Naive thymus-derived CD4-positive, alpha-beta T cell (primary cell): ENCODE results near the gene METTL26. TPM values are rescaled to one million over a fixed set of nuclear protein-coding genes. Genes with fewer than 3 reads are reported as not detected.

Experiments used
- ATAC-seq: fragments of 150-1000 bp; cut with Tn5 transposase; 2 replicates; pipeline ENCODE4 v1.10.0; 2021; ENCODE audit warnings: mild to moderate bottlenecking, moderate library complexity
- CTCF ChIA-PET: fragments of 350-600 bp; sonication (Branson Sonifier 250); formaldehyde crosslinking; loops from one replicate; lab custom pipeline; 2021; ENCODE audit warnings: antibody characterized with exemption; lab: Charles Lee
- POLR2A ChIA-PET: fragments of 350-600 bp; sonication (Branson Sonifier 250); formaldehyde crosslinking; loops from one replicate; lab custom pipeline; 2021; ENCODE audit warnings: antibody characterized with exemption, inconsistent platforms; lab: Charles Lee
- DNase-seq, 9 donors: peaks; one replicate each; pipeline versions ENCODE4 v3.0.0 to v3.0.0-alpha.2; 2020 to 2022; ENCODE audit warnings: mixed read lengths in 1 of 9
- H3K27ac ChIP-seq: one replicate; pipeline ENCODE4 v1.7.0; 2013; ENCODE audit warnings: mild to moderate bottlenecking, low read depth, low read length, moderate library complexity
- H3K27me3 ChIP-seq, 2 donors: one replicate each; pipeline ENCODE4 v1.7.0; 2013; ENCODE audit warnings: low read length in 2 of 2, mild to moderate bottlenecking in 2 of 2, moderate library complexity in 2 of 2; ENCODE audit not compliant: control insufficient read depth in 2 of 2, insufficient read depth in 2 of 2
- H3K36me3 ChIP-seq, 3 experiments: 1 replicate in 2 of 3; 2 replicates in 1 of 3; pipeline ENCODE4 v1.7.0; 2013; ENCODE audit warnings: low read length in 3 of 3, mild to moderate bottlenecking in 3 of 3, moderate library complexity in 1 of 3; ENCODE audit not compliant: insufficient read depth in 3 of 3, control insufficient read depth in 2 of 3
- H3K4me1 ChIP-seq, 2 donors: one replicate each; pipeline ENCODE4 v1.7.0; 2013; ENCODE audit warnings: low read length in 2 of 2, mild to moderate bottlenecking in 2 of 2, moderate library complexity in 1 of 2; ENCODE audit not compliant: control insufficient read depth in 2 of 2, insufficient read depth in 2 of 2
- H3K4me3 ChIP-seq: 2 replicates; pipeline ENCODE4 v1.7.0; 2013; ENCODE audit warnings: mild to moderate bottlenecking, low read length
- H3K9me3 ChIP-seq, 3 experiments: 1 replicate in 2 of 3; 2 replicates in 1 of 3; pipeline ENCODE4 v1.7.0; 2013; ENCODE audit warnings: low read length in 3 of 3; ENCODE audit not compliant: control insufficient read depth in 2 of 3
- H3K27ac Mint-ChIP-seq, 9 donors: one replicate each; pipeline ENCODE4 v1.8.0; 2020 to 2022; ENCODE audit warnings: mixed read lengths in 9 of 9, mild to moderate bottlenecking in 8 of 9, moderate library complexity in 5 of 9, inconsistent platforms in 2 of 9
- H3K27me3 Mint-ChIP-seq, 5 donors: one replicate each; pipeline ENCODE4 v1.8.0; 2021 to 2022; ENCODE audit warnings: mixed read lengths in 5 of 5, mild to moderate bottlenecking in 1 of 5
- H3K36me3 Mint-ChIP-seq, 5 donors: one replicate each; pipeline ENCODE4 v1.8.0; 2020 to 2022; ENCODE audit warnings: mixed read lengths in 5 of 5, mild to moderate bottlenecking in 3 of 5, inconsistent platforms in 1 of 5
- H3K4me1 Mint-ChIP-seq, 7 donors: one replicate each; pipeline ENCODE4 v1.8.0; 2020 to 2022; ENCODE audit warnings: mixed read lengths in 7 of 7, mild to moderate bottlenecking in 3 of 7, inconsistent platforms in 1 of 7
- H3K4me3 Mint-ChIP-seq, 10 donors: one replicate each; pipeline ENCODE4 v1.8.0; 2020 to 2022; ENCODE audit warnings: mild to moderate bottlenecking in 10 of 10, mixed read lengths in 10 of 10, moderate library complexity in 6 of 10, inconsistent platforms in 2 of 10
- H3K9me3 Mint-ChIP-seq, 11 donors: one replicate each; pipeline ENCODE4 v1.8.0; 2020 to 2022; ENCODE audit warnings: mixed read lengths in 11 of 11, mild to moderate bottlenecking in 4 of 11, inconsistent platforms in 1 of 11, moderate library complexity in 1 of 11
- intact Hi-C, 2 donors: fragments of 100-400 bp; cut with micrococcal nuclease; formaldehyde crosslinking; loops; one replicate each; pipeline ENCODE4 v1.15.1; 2023
- polyA plus RNA-seq, 2 donors: library from polyadenylated mRNA; unstranded; fragments of 300-500 nt; fragmentation: Illumina TruSeq; gene quantifications; one replicate each; pipeline ENCODE4 v1.2.3, GENCODE V29; 2021
- total RNA-seq, 6 experiments: library from RNA in 5 of 6; stranded (reverse) in 5 of 6; gene quantifications; 1 replicate in 5 of 6; 2 replicates in 1 of 6; pipeline ENCODE4 v1.2.3 and lab custom pipeline; 2021 to 2026

The METTL26 gene
- total and polyA plus RNA-seq, 7 experiments from 2014 or later: 41.7 to 97.5 (median 70.7) TPM

DNA sequence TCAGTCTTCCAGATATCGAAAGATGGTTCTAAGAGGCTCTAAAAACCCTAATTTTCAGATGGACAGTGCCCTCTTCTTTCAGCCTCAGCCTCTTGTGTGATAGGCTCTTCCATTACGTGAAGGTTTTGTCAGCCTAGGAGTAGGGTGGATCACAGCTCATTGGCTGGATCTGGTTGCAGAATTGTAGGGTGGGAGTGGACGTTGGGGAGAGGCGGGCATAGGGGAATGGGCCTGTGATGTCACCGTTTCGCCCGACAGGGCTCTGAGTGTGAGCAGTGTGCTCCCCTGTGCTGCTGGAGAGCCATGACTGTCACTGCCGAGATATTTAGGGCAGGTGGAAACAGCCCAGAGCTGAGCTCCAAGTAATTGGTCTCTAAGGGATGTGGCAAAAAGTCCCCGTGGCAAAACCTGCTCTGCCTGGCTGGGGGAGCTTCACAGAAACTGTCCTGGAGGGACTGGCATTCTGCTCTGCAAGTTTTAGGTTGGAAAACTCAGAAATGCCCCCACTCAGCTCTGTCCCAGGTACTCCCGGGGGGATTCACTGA is 11.5 kb downstream of the METTL26 start:
- H3K4me1 ChIP-seq: no peaks in the 10 kb centered on the region
- H3K36me3 ChIP-seq: peaks cover 0 to 37% (median 0%) of the 10 kb centered on the region in 3 experiments
- ChIA-PET CTCF (no interaction called here), POLR2A (interaction anchor here (0.6 kb wide), 1 partner anchor 52 kb away, joined by 3 read pairs; no protein-coding TSS in a partner anchor)
- H3K4me3 ChIP-seq: no peak overlapping the region
- ATAC-seq (no peak), DNase-seq (no peak)
- no peak overlapping the region for H3K4me3 Mint-ChIP-seq
- H3K27me3 Mint-ChIP-seq: no peaks in the 10 kb centered on the region
- peaks cover 0 to 4% (median 0%) of the 10 kb centered on the region in 7 donors for H3K4me1 Mint-ChIP-seq
- H3K9me3 ChIP-seq: no peaks in the 10 kb centered on the region
- H3K27ac ChIP-seq: no peak overlapping the region
- H3K36me3 Mint-ChIP-seq: peaks cover 0 to 3% (median 0%) of the 10 kb centered on the region in 5 donors
- intact Hi-C loops: no loop called here
- no peaks in the 10 kb centered on the region for H3K27me3 ChIP-seq
- peak overlapping the region in 1 of 9 donors; percentile 4 for H3K27ac Mint-ChIP-seq
- no peaks in the 10 kb centered on the region for H3K9me3 Mint-ChIP-seq

GRCh38 chr16:622920-623280 is 13.2 kb downstream of the METTL26 start:
- H3K36me3 ChIP-seq: peaks cover 0 to 24% (median 0%) of the 10 kb centered on the region in 3 experiments

DNA sequence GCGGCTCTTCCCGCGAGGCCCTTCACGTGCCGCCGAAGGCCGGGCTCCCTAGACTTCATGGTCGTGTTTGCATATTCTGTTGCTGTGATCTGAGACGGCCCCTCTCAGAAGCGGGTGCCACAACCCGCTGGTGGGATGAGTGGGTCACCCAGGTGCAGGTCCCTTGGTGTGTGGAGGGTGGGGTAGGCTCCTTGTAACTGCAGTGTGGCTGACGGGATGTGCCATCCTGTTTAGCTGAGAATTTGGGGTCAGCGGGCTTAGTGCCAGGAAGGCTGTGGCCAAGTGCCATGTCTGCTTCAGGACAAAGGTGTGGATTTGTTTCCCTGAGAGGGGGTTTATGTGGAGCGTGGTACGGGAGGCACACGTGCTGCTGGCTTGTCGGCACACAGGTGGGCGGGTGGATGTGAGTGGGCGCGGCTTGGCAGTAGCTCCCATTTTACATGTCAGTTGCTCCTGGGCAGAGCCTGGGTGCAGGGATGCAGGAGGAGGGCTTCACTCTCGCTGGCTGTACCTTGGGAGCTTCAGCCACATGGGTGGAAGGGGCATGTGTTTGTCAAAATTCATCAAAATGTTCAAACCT is 14.5 kb downstream of the METTL26 start:
- Mint-ChIP-seq H3K4me1 (peaks cover 0 to 8% (median 0%) of the 10 kb centered on the region in 7 donors), H3K27ac (no peak overlapping the region), H3K9me3 (no peaks in the 10 kb centered on the region), H3K4me3 (no peak overlapping the region), H3K27me3 (no peaks in the 10 kb centered on the region), H3K36me3 (peaks cover 0 to 3% (median 0%) of the 10 kb centered on the region in 5 donors)
- POLR2A ChIA-PET: no interaction called here
- no peaks in the 10 kb centered on the region for H3K27me3 ChIP-seq
- H3K27ac ChIP-seq: no peak overlapping the region
- no peaks in the 10 kb centered on the region for H3K9me3 ChIP-seq
- no peak for DNase-seq
- intact Hi-C loops: no loop called here
- peaks cover 0 to 25% (median 0%) of the 10 kb centered on the region in 3 experiments for H3K36me3 ChIP-seq
- H3K4me3 ChIP-seq: no peak overlapping the region
- CTCF ChIA-PET: no interaction called here
- ATAC-seq: no peak
- H3K4me1 ChIP-seq: no peaks in the 10 kb centered on the region

More at GRCh38 chr16:622920-623280, 13.2 kb downstream of the METTL26 start:
- ATAC-seq: no peak
- Mint-ChIP-seq H3K9me3 (no peaks in the 10 kb centered on the region), H3K36me3 (peaks cover 0 to 3% (median 0%) of the 10 kb centered on the region in 5 donors), H3K27me3 (no peaks in the 10 kb centered on the region), H3K27ac (no peak overlapping the region), H3K4me3 (no peak overlapping the region), H3K4me1 (peaks cover 0 to 8% (median 0%) of the 10 kb centered on the region in 7 donors)
- Histone ChIP-seq H3K27me3 (no peaks in the 10 kb centered on the region), H3K4me3 (no peak overlapping the region), H3K9me3 (no peaks in the 10 kb centered on the region), H3K4me1 (no peaks in the 10 kb centered on the region), H3K27ac (no peak overlapping the region)
- CTCF ChIA-PET: no interaction called here
- DNase-seq: no peak
- POLR2A ChIA-PET: no interaction called here
- intact Hi-C loops: no loop called here

- no peaks in the 10 kb centered on the region for H3K27me3 Mint-ChIP-seq
- no peak overlapping the region for H3K27ac ChIP-seq
- no peaks in the 10 kb centered on the region for H3K9me3 Mint-ChIP-seq
- H3K4me3 Mint-ChIP-seq: no peak overlapping the region
- no peaks in the 10 kb centered on the region for H3K9me3 ChIP-seq
- POLR2A ChIA-PET: no interaction called here
- no peak overlapping the region for H3K4me3 ChIP-seq
- intact Hi-C loops: no loop called here
- H3K27me3 ChIP-seq: no peaks in the 10 kb centered on the region
- no peaks in the 10 kb centered on the region for H3K36me3 Mint-ChIP-seq
- H3K27ac Mint-ChIP-seq: no peak overlapping the region
- ATAC-seq (no peak), DNase-seq (no peak)
- peaks cover 0 to 8% (median 0%) of the 10 kb centered on the region in 7 donors for H3K4me1 Mint-ChIP-seq
- peaks cover 0 to 19% (median 0%) of the 10 kb centered on the region in 3 experiments for H3K36me3 ChIP-seq
- no peaks in the 10 kb centered on the region for H3K4me1 ChIP-seq
- CTCF ChIA-PET: no interaction called here
These were observed 15.2 kb downstream of the METTL26 start for GRCh38 chr16:620700-621525.

- Mint-ChIP-seq H3K36me3 (peaks cover 0 to 4% (median 3%) of the 10 kb centered on the region in 5 donors), H3K27ac (no peak overlapping the region), H3K4me3 (no peak overlapping the region), H3K9me3 (peaks cover 0 to 1% (median 0%) of the 10 kb centered on the region in 11 donors), H3K4me1 (peaks cover 0 to 8% (median 0%) of the 10 kb centered on the region in 7 donors), H3K27me3 (no peaks in the 10 kb centered on the region)
- DNase-seq: no peak
- ChIA-PET CTCF (no interaction called here), POLR2A (no interaction called here)
- Histone ChIP-seq H3K27ac (no peak overlapping the region), H3K4me1 (no peaks in the 10 kb centered on the region), H3K4me3 (no peak overlapping the region), H3K27me3 (no peaks in the 10 kb centered on the region), H3K9me3 (no peaks in the 10 kb centered on the region), H3K36me3 (peaks cover 0 to 17% (median 0%) of the 10 kb centered on the region in 3 experiments)
- ATAC-seq: no peak
- intact Hi-C loops: no loop called here
These were observed 16.5 kb downstream of the METTL26 start for GRCh38 chr16:619476-620100.

- POLR2A ChIA-PET: no interaction called here
- intact Hi-C loops: no loop called here
- peaks cover 0 to 1% (median 0%) of the 10 kb centered on the region in 11 donors for H3K9me3 Mint-ChIP-seq
- ATAC-seq: no peak
- H3K4me3 ChIP-seq: no peak overlapping the region
- peaks cover 0 to 13% (median 5%) of the 10 kb centered on the region in 5 donors for H3K36me3 Mint-ChIP-seq
- H3K4me3 Mint-ChIP-seq: no peak overlapping the region
- no peak overlapping the region for H3K27ac ChIP-seq
- H3K4me1 ChIP-seq: no peaks in the 10 kb centered on the region
- no peak overlapping the region for H3K27ac Mint-ChIP-seq
- H3K36me3 ChIP-seq: peaks cover 0 to 19% (median 0%) of the 10 kb centered on the region in 3 experiments
- peaks cover 0 to 10% (median 0%) of the 10 kb centered on the region in 7 donors for H3K4me1 Mint-ChIP-seq
- H3K27me3 ChIP-seq: no peaks in the 10 kb centered on the region
- no peaks in the 10 kb centered on the region for H3K9me3 ChIP-seq
- CTCF ChIA-PET: no interaction called here
- no peaks in the 10 kb centered on the region for H3K27me3 Mint-ChIP-seq
- no peak for DNase-seq
These were observed 18.2 kb downstream of the METTL26 start for GRCh38 chr16:617855-618254.
